ENCODE measurements around the gene KHDRBS2.

Gene KHDRBS2

GRCh38 chr6:62075869-62076268 lies 210.2 kb downstream of the KHDRBS2 start:
- Histone ChIP-seq H3K14ac (ENCODE audit: low read length) (no peak overlapping the region), H3K4ac (ENCODE audit: low read depth, low read length) (no peak overlapping the region), H2BK12ac (ENCODE audit: low read length) (no peak overlapping the region), H2AFZ (ENCODE audit: insufficient read depth, low read length, poor library complexity) (no peak overlapping the region), H3K9ac (ENCODE audit: low read length) (no peak overlapping the region), H3K18ac (ENCODE audit: low read length) (no peak overlapping the region), H3K27me3 (ENCODE audit: insufficient read depth, low read length) (no peaks in the 10 kb centered on the region), H4K12ac (ENCODE audit: low read depth, low read length) (no peak overlapping the region), H3K4me1 (ENCODE audit: control insufficient read depth in 1 of 2, insufficient read depth in 2 of 2, low read length in 2 of 2) (no peaks in the 10 kb centered on the region), H3K4me3 (ENCODE audit: low read depth, low read length) (no peak overlapping the region), H3K23ac (ENCODE audit: low read length) (no peak overlapping the region), H3K79me2 (ENCODE audit: control insufficient read depth, insufficient read depth, low read length, poor library complexity) (no peaks in the 10 kb centered on the region), H3K9me3 (ENCODE audit: insufficient read depth, low read depth, low read length) (no peaks in the 10 kb centered on the region), H3K79me1 (ENCODE audit: low read length) (no peaks in the 10 kb centered on the region), H3K4me2 (ENCODE audit: low read length) (no peak overlapping the region), H3K27ac (ENCODE audit: low read depth, low read length) (no peak overlapping the region), H2BK120ac (ENCODE audit: insufficient read depth, low read length, poor library complexity) (no peak overlapping the region), H4K8ac (ENCODE audit: low read depth, low read length) (no peak overlapping the region), H4K91ac (ENCODE audit: low read depth, low read length) (no peak overlapping the region), H2AK5ac (ENCODE audit: low read length) (no peak overlapping the region), H3K36me3 (ENCODE audit: control insufficient read depth in 1 of 2, insufficient read depth in 2 of 2, low read length in 2 of 2) (no peaks in the 10 kb centered on the region), H2BK5ac (ENCODE audit: low read depth, low read length, poor library complexity) (no peak overlapping the region)
- WGBS (ENCODE audit: extremely low coverage, insufficient coverage, insufficient read length) = no CpG with 5 or more reads among the region's 2 CpGs
- no peak for DNase-seq

- no peak overlapping the region for H3K27ac ChIP-seq (ENCODE audit: low read depth, low read length)
- H2AFZ ChIP-seq (ENCODE audit: insufficient read depth, low read length, poor library complexity) = no peak overlapping the region
- H3K4me2 ChIP-seq (ENCODE audit: low read length) = no peak overlapping the region
- no peak overlapping the region for H3K4ac ChIP-seq (ENCODE audit: low read depth, low read length)
- H2BK120ac ChIP-seq (ENCODE audit: insufficient read depth, low read length, poor library complexity) = no peak overlapping the region
- no peak overlapping the region for H3K4me3 ChIP-seq (ENCODE audit: low read depth, low read length)
- H3K79me2 ChIP-seq (ENCODE audit: control insufficient read depth, insufficient read depth, low read length, poor library complexity) = no peaks in the 10 kb centered on the region
- WGBS (ENCODE audit: extremely low coverage, insufficient coverage, insufficient read length) = no CpG with 5 or more reads among the region's 3 CpGs
- H3K18ac ChIP-seq (ENCODE audit: low read length) = no peak overlapping the region
- no peak overlapping the region for H2AK5ac ChIP-seq (ENCODE audit: low read length)
- no peaks in the 10 kb centered on the region for H3K36me3 ChIP-seq (ENCODE audit: control insufficient read depth in 1 of 2, insufficient read depth in 2 of 2, low read length in 2 of 2)
- no peak overlapping the region for H3K14ac ChIP-seq (ENCODE audit: low read length)
- H2BK5ac ChIP-seq (ENCODE audit: low read depth, low read length, poor library complexity) = no peak overlapping the region
- H3K23ac ChIP-seq (ENCODE audit: low read length) = no peak overlapping the region
- no peaks in the 10 kb centered on the region for H3K27me3 ChIP-seq (ENCODE audit: insufficient read depth, low read length)
- H4K8ac ChIP-seq (ENCODE audit: low read depth, low read length) = no peak overlapping the region
- H3K9ac ChIP-seq (ENCODE audit: low read length) = no peak overlapping the region
- no peak for DNase-seq
- no peaks in the 10 kb centered on the region for H3K79me1 ChIP-seq (ENCODE audit: low read length)
- no peaks in the 10 kb centered on the region for H3K9me3 ChIP-seq (ENCODE audit: insufficient read depth, low read depth, low read length)
- H2BK12ac ChIP-seq (ENCODE audit: low read length) = no peak overlapping the region
- no peak overlapping the region for H4K91ac ChIP-seq (ENCODE audit: low read depth, low read length)
- no peaks in the 10 kb centered on the region for H3K4me1 ChIP-seq (ENCODE audit: control insufficient read depth in 1 of 2, insufficient read depth in 2 of 2, low read length in 2 of 2)
- H4K12ac ChIP-seq (ENCODE audit: low read depth, low read length) = no peak overlapping the region
These were observed 226.1 kb downstream of the KHDRBS2 start for GRCh38 chr6:62059901-62060300.

- no peak for DNase-seq
- Histone ChIP-seq H3K9ac (ENCODE audit: low read length) (no peak overlapping the region), H3K27me3 (ENCODE audit: insufficient read depth, low read length) (no peaks in the 10 kb centered on the region), H3K9me3 (ENCODE audit: insufficient read depth, low read depth, low read length) (no peaks in the 10 kb centered on the region), H2BK120ac (ENCODE audit: insufficient read depth, low read length, poor library complexity) (no peak overlapping the region), H4K8ac (ENCODE audit: low read depth, low read length) (no peak overlapping the region), H2BK12ac (ENCODE audit: low read length) (no peak overlapping the region), H3K18ac (ENCODE audit: low read length) (no peak overlapping the region), H4K91ac (ENCODE audit: low read depth, low read length) (no peak overlapping the region), H4K12ac (ENCODE audit: low read depth, low read length) (no peak overlapping the region), H3K23ac (ENCODE audit: low read length) (no peak overlapping the region), H3K14ac (ENCODE audit: low read length) (no peak overlapping the region), H3K4me2 (ENCODE audit: low read length) (no peak overlapping the region), H3K79me2 (ENCODE audit: control insufficient read depth, insufficient read depth, low read length, poor library complexity) (no peaks in the 10 kb centered on the region), H2AFZ (ENCODE audit: insufficient read depth, low read length, poor library complexity) (no peak overlapping the region), H3K4me1 (ENCODE audit: control insufficient read depth in 1 of 2, insufficient read depth in 2 of 2, low read length in 2 of 2) (no peaks in the 10 kb centered on the region), H3K4me3 (ENCODE audit: low read depth, low read length) (no peak overlapping the region), H3K36me3 (ENCODE audit: control insufficient read depth in 1 of 2, insufficient read depth in 2 of 2, low read length in 2 of 2) (no peaks in the 10 kb centered on the region), H3K79me1 (ENCODE audit: low read length) (no peaks in the 10 kb centered on the region), H2BK5ac (ENCODE audit: low read depth, low read length, poor library complexity) (no peak overlapping the region), H3K4ac (ENCODE audit: low read depth, low read length) (no peak overlapping the region), H3K27ac (ENCODE audit: low read depth, low read length) (no peak overlapping the region), H2AK5ac (ENCODE audit: low read length) (no peak overlapping the region)
These were observed 228.7 kb downstream of the KHDRBS2 start for GRCh38 chr6:62057300-62057699.

- Histone ChIP-seq H2BK12ac (ENCODE audit: low read length) (no peak overlapping the region), H2BK5ac (ENCODE audit: low read depth, low read length, poor library complexity) (no peak overlapping the region), H3K27me3 (ENCODE audit: insufficient read depth, low read length) (no peaks in the 10 kb centered on the region), H2BK120ac (ENCODE audit: insufficient read depth, low read length, poor library complexity) (no peak overlapping the region), H3K36me3 (ENCODE audit: control insufficient read depth in 1 of 2, insufficient read depth in 2 of 2, low read length in 2 of 2) (no peaks in the 10 kb centered on the region), H4K12ac (ENCODE audit: low read depth, low read length) (no peak overlapping the region), H3K4me3 (ENCODE audit: low read depth, low read length) (no peak overlapping the region), H2AFZ (ENCODE audit: insufficient read depth, low read length, poor library complexity) (no peak overlapping the region), H2AK5ac (ENCODE audit: low read length) (no peak overlapping the region), H3K14ac (ENCODE audit: low read length) (no peak overlapping the region), H3K23ac (ENCODE audit: low read length) (no peak overlapping the region), H3K18ac (ENCODE audit: low read length) (no peak overlapping the region), H3K79me2 (ENCODE audit: control insufficient read depth, insufficient read depth, low read length, poor library complexity) (no peaks in the 10 kb centered on the region), H4K91ac (ENCODE audit: low read depth, low read length) (no peak overlapping the region), H3K4me2 (ENCODE audit: low read length) (no peak overlapping the region), H3K79me1 (ENCODE audit: low read length) (no peaks in the 10 kb centered on the region), H4K8ac (ENCODE audit: low read depth, low read length) (no peak overlapping the region), H3K27ac (ENCODE audit: low read depth, low read length) (no peak overlapping the region), H3K4ac (ENCODE audit: low read depth, low read length) (no peak overlapping the region), H3K9me3 (ENCODE audit: insufficient read depth, low read depth, low read length) (no peaks in the 10 kb centered on the region), H3K4me1 (ENCODE audit: control insufficient read depth in 1 of 2, insufficient read depth in 2 of 2, low read length in 2 of 2) (no peaks in the 10 kb centered on the region), H3K9ac (ENCODE audit: low read length) (no peak overlapping the region)
- DNase-seq = no peak
- WGBS (ENCODE audit: extremely low coverage, insufficient coverage, insufficient read length) = no CpG with 5 or more reads among the region's 2 CpGs
These were observed 240.5 kb downstream of the KHDRBS2 start for GRCh38 chr6:62045502-62045901.

GRCh38 chr6:62043084-62043483 lies 242.9 kb downstream of the KHDRBS2 start:
- no peak overlapping the region for H3K4ac ChIP-seq (ENCODE audit: low read depth, low read length)
- DNase-seq = no peak
- H3K27me3 ChIP-seq (ENCODE audit: insufficient read depth, low read length) = no peaks in the 10 kb centered on the region

More at GRCh38 chr6:62043084-62043483, 242.9 kb downstream of the KHDRBS2 start:
- Histone ChIP-seq H3K14ac (ENCODE audit: low read length) (no peak overlapping the region), H4K8ac (ENCODE audit: low read depth, low read length) (no peak overlapping the region), H3K4me2 (ENCODE audit: low read length) (no peak overlapping the region), H2BK12ac (ENCODE audit: low read length) (no peak overlapping the region), H3K18ac (ENCODE audit: low read length) (no peak overlapping the region), H3K4me1 (ENCODE audit: control insufficient read depth in 1 of 2, insufficient read depth in 2 of 2, low read length in 2 of 2) (no peaks in the 10 kb centered on the region), H2AFZ (ENCODE audit: insufficient read depth, low read length, poor library complexity) (no peak overlapping the region), H2BK120ac (ENCODE audit: insufficient read depth, low read length, poor library complexity) (no peak overlapping the region), H4K91ac (ENCODE audit: low read depth, low read length) (no peak overlapping the region), H3K36me3 (ENCODE audit: control insufficient read depth in 1 of 2, insufficient read depth in 2 of 2, low read length in 2 of 2) (no peaks in the 10 kb centered on the region), H3K9ac (ENCODE audit: low read length) (no peak overlapping the region), H3K9me3 (ENCODE audit: insufficient read depth, low read depth, low read length) (no peaks in the 10 kb centered on the region), H3K4me3 (ENCODE audit: low read depth, low read length) (no peak overlapping the region), H2AK5ac (ENCODE audit: low read length) (no peak overlapping the region), H2BK5ac (ENCODE audit: low read depth, low read length, poor library complexity) (no peak overlapping the region), H3K79me1 (ENCODE audit: low read length) (no peaks in the 10 kb centered on the region), H4K12ac (ENCODE audit: low read depth, low read length) (no peak overlapping the region), H3K79me2 (ENCODE audit: control insufficient read depth, insufficient read depth, low read length, poor library complexity) (no peaks in the 10 kb centered on the region), H3K23ac (ENCODE audit: low read length) (no peak overlapping the region), H3K27ac (ENCODE audit: low read depth, low read length) (no peak overlapping the region)

Data from trophoblast cell (in vitro differentiated cells and primary cell).